Keratinocyte (primary cell): ENCODE measurements around the gene RASAL2.

Source experiments
- CTCF ChIP-seq, 3 experiments: IDR thresholded peaks in 1 of 3; conservative IDR thresholded peaks in 1 of 3; optimal IDR thresholded peaks in 1 of 3; 2 replicates in 2 of 3; 3 replicates in 1 of 3; pipeline versions ENCODE3 to v1.5.1; 2011; ENCODE audit warnings: low read length in 3 of 3, mild to moderate bottlenecking in 3 of 3, moderate library complexity in 2 of 3, control low read depth in 1 of 3, inconsistent platforms in 1 of 3; ENCODE audit not compliant: insufficient read depth in 2 of 3; ENCODE audit errors: extremely low read depth in 1 of 3
- EZH2 ChIP-seq: IDR thresholded peaks from one replicate; pipeline ENCODE4 v1.6.1; 2012; ENCODE audit warnings: inconsistent platforms, mild to moderate bottlenecking, low read length, moderate library complexity

DNA sequence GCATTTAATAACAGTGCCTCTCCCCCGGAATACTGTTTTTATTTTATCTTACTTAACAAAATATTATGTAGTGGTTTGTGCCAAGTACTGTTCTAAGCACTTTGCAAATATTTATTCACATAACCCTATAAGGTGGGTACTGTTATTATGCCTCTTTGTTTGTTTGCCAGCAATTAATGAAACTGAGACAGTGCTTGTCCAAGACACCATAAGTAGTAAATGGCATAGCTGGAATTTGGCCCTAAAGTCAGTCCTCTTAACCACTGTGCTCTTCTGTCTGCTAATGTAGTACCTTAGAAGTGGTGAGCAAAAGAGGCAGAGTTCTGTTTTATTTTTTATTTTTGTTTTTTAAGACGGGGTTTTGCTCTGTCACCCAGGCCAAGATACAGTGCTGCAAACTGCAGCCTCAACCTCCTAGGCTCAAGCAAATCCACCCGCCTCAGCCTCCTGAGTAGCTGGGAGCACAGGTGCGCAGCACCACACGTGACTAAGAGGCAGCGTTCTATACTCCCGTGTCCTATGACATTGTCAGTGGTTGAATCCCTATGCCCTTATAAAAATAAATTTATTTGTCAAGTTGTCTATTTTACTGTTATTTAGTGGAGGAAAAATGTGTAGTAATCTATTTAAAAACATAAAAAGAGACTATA is 237.1 kb downstream of the RASAL2 start:
- no peak for TF ChIP-seq CTCF (optimal IDR thresholded peaks at IDR 0.05 in 1 of 3, IDR thresholded peaks at IDR 0.05 in 1 of 3, conservative IDR thresholded peaks at IDR 0.05 in 1 of 3; ENCODE audit: extremely low read depth in 1 of 3, insufficient read depth in 2 of 3, low read length in 3 of 3)
- no peak for TF ChIP-seq EZH2
